Measurements from ENCODE around the gene NIP7. TPM values are rescaled to one million over a fixed set of nuclear protein-coding genes. Genes with fewer than 3 reads are reported as not detected.

Gene NIP7
- total and polyA plus RNA-seq, 2 experiments from 2014 or later: 30.4 to 47.4 TPM

DNA sequence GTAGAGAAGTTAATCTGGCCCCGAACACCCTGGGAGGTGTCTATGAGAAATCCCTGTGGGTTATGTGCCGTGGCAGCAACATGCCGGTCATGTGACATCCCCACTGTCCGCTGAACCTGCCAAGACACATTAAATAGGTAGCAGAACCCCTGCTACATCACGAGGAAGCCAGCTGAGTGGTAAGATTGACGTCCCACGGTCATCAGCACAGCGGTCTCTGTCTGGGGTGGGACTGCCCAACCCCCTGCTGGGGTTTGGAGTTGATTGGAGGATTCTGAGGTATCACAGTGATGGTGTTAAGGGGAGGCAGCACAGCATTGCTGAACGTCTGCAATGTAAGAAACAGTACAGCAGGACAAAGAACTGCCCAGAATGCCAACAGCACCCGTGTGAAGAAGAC is 10.0 kb downstream of the NIP7 start:
- no peaks in the 10 kb centered on the region for H3K79me2 ChIP-seq (replicated peaks; ENCODE audit: insufficient read depth)
- no peaks in the 10 kb centered on the region; the same call in 1 of the 2 replicates for H4K20me1 ChIP-seq (replicated peaks; ENCODE audit: insufficient read depth)
- H3K4me3 ChIP-seq: no peak overlapping the region
- Mint-ChIP-seq H3K27ac (no peak overlapping the region), H3K36me3 (ENCODE audit: low read depth) (peaks cover 3% of the 10 kb centered on the region; the same call in 1 of the 3 replicates), H3K27me3 (ENCODE audit: insufficient read depth, low read depth, poor library complexity) (peaks cover 5% of the 10 kb centered on the region), H3K9me3 (no peaks in the 10 kb centered on the region), H3K4me3 (no peak overlapping the region), H3K4me1 (no peaks in the 10 kb centered on the region)
- DNase-seq (ENCODE audit: low spot score) (no peak), ATAC-seq (no peak)
- H3K4me2 ChIP-seq: no peak overlapping the region
- H3K4me1 ChIP-seq (ENCODE audit: insufficient read depth): no peaks in the 10 kb centered on the region
- H3K36me3 ChIP-seq (ENCODE audit: insufficient read depth): no peaks in the 10 kb centered on the region
- no peaks in the 10 kb centered on the region for H3K27me3 ChIP-seq (ENCODE audit: insufficient read depth)
- no peaks in the 10 kb centered on the region for H3K9me2 ChIP-seq (ENCODE audit: insufficient read depth)
- no peaks in the 10 kb centered on the region for H3F3A ChIP-seq (replicated peaks; ENCODE audit: low read depth)
- no peak for TF ChIP-seq STAT1 (IDR thresholded peaks at IDR 0.05; ENCODE audit: unreplicated experiment)
- no peak for TF ChIP-seq POLR2AphosphoS5 (IDR thresholded peaks at IDR 0.05; ENCODE audit: low read depth)
- TF ChIP-seq, protein P1, sequence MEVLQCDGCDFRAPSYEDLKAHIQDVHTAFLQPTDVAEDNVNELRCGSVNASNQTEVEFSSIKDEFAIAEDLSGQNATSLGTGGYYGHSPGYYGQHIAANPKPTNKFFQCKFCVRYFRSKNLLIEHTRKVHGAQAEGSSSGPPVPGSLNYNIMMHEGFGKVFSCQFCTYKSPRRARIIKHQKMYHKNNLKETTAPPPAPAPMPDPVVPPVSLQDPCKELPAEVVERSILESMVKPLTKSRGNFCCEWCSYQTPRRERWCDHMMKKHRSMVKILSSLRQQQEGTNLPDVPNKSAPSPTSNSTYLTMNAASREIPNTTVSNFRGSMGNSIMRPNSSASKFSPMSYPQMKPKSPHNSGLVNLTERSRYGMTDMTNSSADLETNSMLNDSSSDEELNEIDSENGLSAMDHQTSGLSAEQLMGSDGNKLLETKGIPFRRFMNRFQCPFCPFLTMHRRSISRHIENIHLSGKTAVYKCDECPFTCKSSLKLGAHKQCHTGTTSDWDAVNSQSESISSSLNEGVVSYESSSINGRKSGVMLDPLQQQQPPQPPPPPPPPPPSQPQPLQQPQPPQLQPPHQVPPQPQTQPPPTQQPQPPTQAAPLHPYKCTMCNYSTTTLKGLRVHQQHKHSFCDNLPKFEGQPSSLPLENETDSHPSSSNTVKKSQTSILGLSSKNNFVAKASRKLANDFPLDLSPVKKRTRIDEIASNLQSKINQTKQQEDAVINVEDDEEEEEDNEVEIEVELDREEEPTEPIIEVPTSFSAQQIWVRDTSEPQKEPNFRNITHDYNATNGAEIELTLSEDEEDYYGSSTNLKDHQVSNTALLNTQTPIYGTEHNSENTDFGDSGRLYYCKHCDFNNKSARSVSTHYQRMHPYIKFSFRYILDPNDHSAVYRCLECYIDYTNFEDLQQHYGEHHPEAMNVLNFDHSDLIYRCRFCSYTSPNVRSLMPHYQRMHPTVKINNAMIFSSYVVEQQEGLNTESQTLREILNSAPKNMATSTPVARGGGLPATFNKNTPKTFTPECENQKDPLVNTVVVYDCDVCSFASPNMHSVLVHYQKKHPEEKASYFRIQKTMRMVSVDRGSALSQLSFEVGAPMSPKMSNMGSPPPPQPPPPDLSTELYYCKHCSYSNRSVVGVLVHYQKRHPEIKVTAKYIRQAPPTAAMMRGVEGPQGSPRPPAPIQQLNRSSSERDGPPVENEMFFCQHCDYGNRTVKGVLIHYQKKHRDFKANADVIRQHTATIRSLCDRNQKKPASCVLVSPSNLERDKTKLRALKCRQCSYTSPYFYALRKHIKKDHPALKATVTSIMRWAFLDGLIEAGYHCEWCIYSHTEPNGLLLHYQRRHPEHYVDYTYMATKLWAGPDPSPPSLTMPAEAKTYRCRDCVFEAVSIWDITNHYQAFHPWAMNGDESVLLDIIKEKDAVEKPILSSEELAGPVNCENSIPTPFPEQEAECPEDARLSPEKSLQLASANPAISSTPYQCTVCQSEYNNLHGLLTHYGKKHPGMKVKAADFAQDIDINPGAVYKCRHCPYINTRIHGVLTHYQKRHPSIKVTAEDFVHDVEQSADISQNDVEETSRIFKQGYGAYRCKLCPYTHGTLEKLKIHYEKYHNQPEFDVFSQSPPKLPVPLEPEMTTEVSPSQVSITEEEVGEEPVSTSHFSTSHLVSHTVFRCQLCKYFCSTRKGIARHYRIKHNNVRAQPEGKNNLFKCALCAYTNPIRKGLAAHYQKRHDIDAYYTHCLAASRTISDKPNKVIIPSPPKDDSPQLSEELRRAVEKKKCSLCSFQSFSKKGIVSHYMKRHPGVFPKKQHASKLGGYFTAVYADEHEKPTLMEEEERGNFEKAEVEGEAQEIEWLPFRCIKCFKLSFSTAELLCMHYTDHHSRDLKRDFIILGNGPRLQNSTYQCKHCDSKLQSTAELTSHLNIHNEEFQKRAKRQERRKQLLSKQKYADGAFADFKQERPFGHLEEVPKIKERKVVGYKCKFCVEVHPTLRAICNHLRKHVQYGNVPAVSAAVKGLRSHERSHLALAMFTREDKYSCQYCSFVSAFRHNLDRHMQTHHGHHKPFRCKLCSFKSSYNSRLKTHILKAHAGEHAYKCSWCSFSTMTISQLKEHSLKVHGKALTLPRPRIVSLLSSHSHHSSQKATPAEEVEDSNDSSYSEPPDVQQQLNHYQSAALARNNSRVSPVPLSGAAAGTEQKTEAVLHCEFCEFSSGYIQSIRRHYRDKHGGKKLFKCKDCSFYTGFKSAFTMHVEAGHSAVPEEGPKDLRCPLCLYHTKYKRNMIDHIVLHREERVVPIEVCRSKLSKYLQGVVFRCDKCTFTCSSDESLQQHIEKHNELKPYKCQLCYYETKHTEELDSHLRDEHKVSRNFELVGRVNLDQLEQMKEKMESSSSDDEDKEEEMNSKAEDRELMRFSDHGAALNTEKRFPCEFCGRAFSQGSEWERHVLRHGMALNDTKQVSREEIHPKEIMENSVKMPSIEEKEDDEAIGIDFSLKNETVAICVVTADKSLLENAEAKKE (CRISPR knock-in tag; IDR thresholded peaks at IDR 0.05): no peak
- TF ChIP-seq ZNF114 (CRISPR knock-in tag; IDR thresholded peaks at IDR 0.05): no peak
- TF ChIP-seq NANOG (IDR thresholded peaks at IDR 0.05; ENCODE audit: borderline replicate concordance): no peak
- TF ChIP-seq, protein P2, sequence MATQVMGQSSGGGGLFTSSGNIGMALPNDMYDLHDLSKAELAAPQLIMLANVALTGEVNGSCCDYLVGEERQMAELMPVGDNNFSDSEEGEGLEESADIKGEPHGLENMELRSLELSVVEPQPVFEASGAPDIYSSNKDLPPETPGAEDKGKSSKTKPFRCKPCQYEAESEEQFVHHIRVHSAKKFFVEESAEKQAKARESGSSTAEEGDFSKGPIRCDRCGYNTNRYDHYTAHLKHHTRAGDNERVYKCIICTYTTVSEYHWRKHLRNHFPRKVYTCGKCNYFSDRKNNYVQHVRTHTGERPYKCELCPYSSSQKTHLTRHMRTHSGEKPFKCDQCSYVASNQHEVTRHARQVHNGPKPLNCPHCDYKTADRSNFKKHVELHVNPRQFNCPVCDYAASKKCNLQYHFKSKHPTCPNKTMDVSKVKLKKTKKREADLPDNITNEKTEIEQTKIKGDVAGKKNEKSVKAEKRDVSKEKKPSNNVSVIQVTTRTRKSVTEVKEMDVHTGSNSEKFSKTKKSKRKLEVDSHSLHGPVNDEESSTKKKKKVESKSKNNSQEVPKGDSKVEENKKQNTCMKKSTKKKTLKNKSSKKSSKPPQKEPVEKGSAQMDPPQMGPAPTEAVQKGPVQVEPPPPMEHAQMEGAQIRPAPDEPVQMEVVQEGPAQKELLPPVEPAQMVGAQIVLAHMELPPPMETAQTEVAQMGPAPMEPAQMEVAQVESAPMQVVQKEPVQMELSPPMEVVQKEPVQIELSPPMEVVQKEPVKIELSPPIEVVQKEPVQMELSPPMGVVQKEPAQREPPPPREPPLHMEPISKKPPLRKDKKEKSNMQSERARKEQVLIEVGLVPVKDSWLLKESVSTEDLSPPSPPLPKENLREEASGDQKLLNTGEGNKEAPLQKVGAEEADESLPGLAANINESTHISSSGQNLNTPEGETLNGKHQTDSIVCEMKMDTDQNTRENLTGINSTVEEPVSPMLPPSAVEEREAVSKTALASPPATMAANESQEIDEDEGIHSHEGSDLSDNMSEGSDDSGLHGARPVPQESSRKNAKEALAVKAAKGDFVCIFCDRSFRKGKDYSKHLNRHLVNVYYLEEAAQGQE (IDR thresholded peaks at IDR 0.05; ENCODE audit: unreplicated experiment): no peak
- no peak for TF ChIP-seq CREB1 (CRISPR knock-in tag; IDR thresholded peaks at IDR 0.05; ENCODE audit: low read depth)
- no peak for TF ChIP-seq ZNF331 (CRISPR knock-in tag; IDR thresholded peaks at IDR 0.05; ENCODE audit: low read depth)
- TF ChIP-seq, protein P3, sequence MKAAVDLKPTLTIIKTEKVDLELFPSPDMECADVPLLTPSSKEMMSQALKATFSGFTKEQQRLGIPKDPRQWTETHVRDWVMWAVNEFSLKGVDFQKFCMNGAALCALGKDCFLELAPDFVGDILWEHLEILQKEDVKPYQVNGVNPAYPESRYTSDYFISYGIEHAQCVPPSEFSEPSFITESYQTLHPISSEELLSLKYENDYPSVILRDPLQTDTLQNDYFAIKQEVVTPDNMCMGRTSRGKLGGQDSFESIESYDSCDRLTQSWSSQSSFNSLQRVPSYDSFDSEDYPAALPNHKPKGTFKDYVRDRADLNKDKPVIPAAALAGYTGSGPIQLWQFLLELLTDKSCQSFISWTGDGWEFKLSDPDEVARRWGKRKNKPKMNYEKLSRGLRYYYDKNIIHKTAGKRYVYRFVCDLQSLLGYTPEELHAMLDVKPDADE (IDR thresholded peaks at IDR 0.05): no peak
- no peak for TF ChIP-seq JUNB (IDR thresholded peaks at IDR 0.05; ENCODE audit: unreplicated experiment)
- TF ChIP-seq EZH2 (IDR thresholded peaks at IDR 0.05; ENCODE audit: low read depth, unreplicated experiment): no peak
- TF ChIP-seq, protein P4, sequence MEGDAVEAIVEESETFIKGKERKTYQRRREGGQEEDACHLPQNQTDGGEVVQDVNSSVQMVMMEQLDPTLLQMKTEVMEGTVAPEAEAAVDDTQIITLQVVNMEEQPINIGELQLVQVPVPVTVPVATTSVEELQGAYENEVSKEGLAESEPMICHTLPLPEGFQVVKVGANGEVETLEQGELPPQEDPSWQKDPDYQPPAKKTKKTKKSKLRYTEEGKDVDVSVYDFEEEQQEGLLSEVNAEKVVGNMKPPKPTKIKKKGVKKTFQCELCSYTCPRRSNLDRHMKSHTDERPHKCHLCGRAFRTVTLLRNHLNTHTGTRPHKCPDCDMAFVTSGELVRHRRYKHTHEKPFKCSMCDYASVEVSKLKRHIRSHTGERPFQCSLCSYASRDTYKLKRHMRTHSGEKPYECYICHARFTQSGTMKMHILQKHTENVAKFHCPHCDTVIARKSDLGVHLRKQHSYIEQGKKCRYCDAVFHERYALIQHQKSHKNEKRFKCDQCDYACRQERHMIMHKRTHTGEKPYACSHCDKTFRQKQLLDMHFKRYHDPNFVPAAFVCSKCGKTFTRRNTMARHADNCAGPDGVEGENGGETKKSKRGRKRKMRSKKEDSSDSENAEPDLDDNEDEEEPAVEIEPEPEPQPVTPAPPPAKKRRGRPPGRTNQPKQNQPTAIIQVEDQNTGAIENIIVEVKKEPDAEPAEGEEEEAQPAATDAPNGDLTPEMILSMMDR (conservative IDR thresholded peaks at IDR 0.05; ENCODE audit: low read depth in 2 of 2): no peak
- no peak for TF ChIP-seq EZH2phosphoT487 (IDR thresholded peaks at IDR 0.05; ENCODE audit: unreplicated experiment)
- no peak overlapping the region for H3K27ac ChIP-seq (ENCODE audit: low read depth)
- no peak overlapping the region for H2AFZ ChIP-seq
